GM12878 (cell line): ENCODE results near the gene IL4I1. TPM values are rescaled to one million over a fixed set of nuclear protein-coding genes. Genes with fewer than 3 reads are reported as not detected.
A peak's percentile ranks its signal among the peaks of the same experiment; 100 is the strongest.

Experiments used
- ATAC-seq: fragments of 200-7000 bp; cut with Tn5 transposase; 3 replicates; pipeline ENCODE4 v1.9.1; 2020; ENCODE audit warnings: mild to moderate bottlenecking, moderate library complexity
- BruUV-seq: library from RNA; stranded (reverse); fragments of 400-500 nt; replicated peaks from 2 replicates; lab custom pipeline; 2021; lab: Mats Ljungman, UMichigan
- CTCF ChIA-PET: fragments of 300-600 bp; sonication (Branson Sonifier 250); formaldehyde crosslinking; extraction: SDS; loops from one replicate; lab custom pipeline; 2021; ENCODE audit warnings: inconsistent platforms; lab: Yijun Ruan, JAX
- POLR2A ChIA-PET: fragments of 350-600 bp; formaldehyde crosslinking; extraction: SDS; loops from one replicate; lab custom pipeline; 2021; ENCODE audit warnings: inconsistent platforms; lab: Charles Lee
- RAD21 ChIA-PET: fragments of 300-600 bp; sonication (Branson Sonifier 250); formaldehyde crosslinking; loops from one replicate; lab custom pipeline; 2023; ENCODE audit warnings: antibody characterized with exemption; ENCODE audit not compliant: unreplicated experiment; lab: Charles Lee
- SMC1A ChIA-PET: fragments of 300-600 bp; sonication (Branson Sonifier 250); formaldehyde crosslinking; loops from one replicate; lab custom pipeline; 2023; ENCODE audit not compliant: unreplicated experiment, uncharacterized antibody; lab: Charles Lee
- DNase-seq: peaks from one replicate; pipeline ENCODE4 v3.0.0-alpha.2; 2011; ENCODE audit warnings: low read depth, low spot score
- FAIRE-seq: peaks from 3 replicates; lab custom pipeline; 2011; peaks lifted over from hg19 to GRCh38; lab: Jason Lieb, UNC
- H2AFZ ChIP-seq: 2 replicates; pipeline ENCODE4 v1.6.0; 2011; ENCODE audit warnings: low read depth, low read length, control low read depth; ENCODE audit not compliant: control insufficient read depth
- H3K27ac ChIP-seq: 2 replicates; pipeline ENCODE4 v1.5.1; 2011; ENCODE audit warnings: control low read depth; ENCODE audit not compliant: control insufficient read depth, insufficient read depth
- H3K27me3 ChIP-seq, 2 experiments: replicated peaks in 1 of 2; 2 replicates each; pipeline versions ENCODE4 v1.6.0 to v1.6.1; 2011; ENCODE audit warnings: low read length in 1 of 2; ENCODE audit not compliant: control insufficient read depth in 2 of 2, insufficient read depth in 2 of 2
- H3K36me3 ChIP-seq, 2 experiments: 2 replicates each; pipeline ENCODE4 v1.5.1; 2011; ENCODE audit warnings: low read length in 1 of 2; ENCODE audit not compliant: control insufficient read depth in 2 of 2, insufficient read depth in 2 of 2
- H3K4me1 ChIP-seq: 2 replicates; pipeline ENCODE4 v1.6.1; 2011; ENCODE audit warnings: mild to moderate bottlenecking, low read length, moderate library complexity, mixed read lengths; ENCODE audit not compliant: control insufficient read depth, insufficient read depth
- H3K4me2 ChIP-seq: 2 replicates; pipeline ENCODE4 v1.6.0; 2011; ENCODE audit warnings: control low read depth; ENCODE audit not compliant: control insufficient read depth, insufficient read depth
- H3K4me3 ChIP-seq: fragments of 200-600 bp; sonication (generic); 2 replicates; pipeline ENCODE4 v1.5.1; 2016
- H3K79me2 ChIP-seq: 2 replicates; pipeline ENCODE4 v1.6.0; 2011; ENCODE audit warnings: low read length; ENCODE audit not compliant: control insufficient read depth, insufficient read depth
- H3K9ac ChIP-seq: 2 replicates; pipeline ENCODE4 v1.8.0; 2011; ENCODE audit warnings: low read length, control low read depth, mixed read lengths; ENCODE audit not compliant: control insufficient read depth, insufficient read depth
- H3K9me3 ChIP-seq: replicated peaks from 3 replicates; pipeline ENCODE4 v1.5.1; 2011; ENCODE audit warnings: mild to moderate bottlenecking, low read length; ENCODE audit not compliant: control insufficient read depth, insufficient read depth
- H4K20me1 ChIP-seq: 2 replicates; pipeline ENCODE4 v1.6.0; 2011; ENCODE audit not compliant: control insufficient read depth, insufficient read depth
- ASH2L ChIP-seq: fragments of 300-600, 200-600 bp; sonication (generic); IDR thresholded peaks from 2 replicates; pipeline ENCODE4 v1.6.1; 2017; ENCODE audit warnings: low read depth, mild to moderate bottlenecking, borderline replicate concordance
- CREM ChIP-seq: IDR thresholded peaks from 2 replicates; pipeline ENCODE4 v1.6.1; 2014; ENCODE audit warnings: antibody characterized with exemption, low read depth
- EZH2 ChIP-seq: IDR thresholded peaks from 2 replicates; pipeline ENCODE4 v1.6.1; 2012; ENCODE audit warnings: low read depth, mild to moderate bottlenecking, control low read depth, inconsistent platforms, low read length, borderline replicate concordance; ENCODE audit not compliant: control insufficient read depth
- IRF4 ChIP-seq: IDR thresholded peaks from 2 replicates; pipeline ENCODE4 v1.6.1; 2011; ENCODE audit warnings: low read depth, low read length
- POLR2AphosphoS5 ChIP-seq: IDR thresholded peaks from 2 replicates; pipeline ENCODE4 v1.6.1; 2011; ENCODE audit warnings: mild to moderate bottlenecking, low read length, inconsistent platforms
- SP1 ChIP-seq: IDR thresholded peaks from one replicate; pipeline ENCODE4 v1.6.1; 2011; ENCODE audit warnings: low read depth, low read length
- TCF3 ChIP-seq: IDR thresholded peaks from 2 replicates; pipeline ENCODE4 v1.6.1; 2012; ENCODE audit warnings: low read depth, mild to moderate bottlenecking, low read length, borderline replicate concordance; ENCODE audit not compliant: insufficient read depth
- ZNF217 ChIP-seq: fragments of 450-650 bp; IDR thresholded peaks from 2 replicates; pipeline ENCODE4 v1.6.1; 2017; ENCODE audit warnings: antibody characterized with exemption, mild to moderate bottlenecking
- WGBS: methylation state at CpG from one replicate; pipeline ENCODE4 v1.1.6; 2016; ENCODE audit warnings: low lambda C conversion rate; ENCODE audit not compliant: insufficient replicate concordance, insufficient coverage; ENCODE audit errors: missing lambda C conversion rate; 5-methylcytosine and 5-hydroxymethylcytosine counted together
- in situ Hi-C: fragments of 300-500 bp; cut with MboI; formaldehyde crosslinking; loops from 9 replicates; pipeline ENCODE4 v1.14.3; 2018; ENCODE audit warnings: mixed read lengths
- intact Hi-C: fragments of 100-400 bp; cut with micrococcal nuclease; formaldehyde crosslinking; loops from one replicate; pipeline ENCODE4 v1.14.2; 2022; ENCODE audit not compliant: unreplicated experiment
- polyA plus RNA-seq, 11 experiments: library from polyadenylated mRNA; depleted of rRNA in 4 of 11; unstranded in 6 of 11; stranded (reverse) in 5 of 11; fragments of >200 nt; fragmentation: Nextera tagmentation in 4 of 11; fragmentation: Illumina TruSeq in 1 of 11; extraction: Ambion mirVana in 4 of 11; extraction: Trizol in 1 of 11; gene quantifications; 1 replicate in 1 of 11; 2 replicates in 10 of 11; pipeline versions ENCODE4 v1.2.1 to v1.2.3, GENCODE V29; 2011 to 2016; ENCODE audit warnings: inconsistent platforms in 2 of 11, missing spikeins in 2 of 11, low read depth in 1 of 11
- total RNA-seq, 4 experiments: library from RNA; depleted of rRNA in 3 of 4; stranded (reverse); fragments of >200 nt in 3 of 4; fragmentation: Illumina TruSeq in 1 of 4; extraction: Trizol in 1 of 4; gene quantifications; 2 replicates each; pipeline versions ENCODE4 v1.2.1 to v1.2.3, GENCODE V29; 2013 to 2021
- TF ChIP-seq, protein P1 (sequence below): fragments of 450-650 bp; conservative IDR thresholded peaks from 2 replicates; pipeline ENCODE4 v1.6.1; 2017; ENCODE audit warnings: mild to moderate bottlenecking, moderate library complexity
- TF ChIP-seq, protein P2 (sequence below): IDR thresholded peaks from 2 replicates; pipeline ENCODE4 v1.6.1; 2011; ENCODE audit warnings: low read depth, mild to moderate bottlenecking, low read length, moderate library complexity, borderline replicate concordance; ENCODE audit errors: extremely low read depth
- TF ChIP-seq, protein P3 (sequence below): IDR thresholded peaks from 2 replicates; pipeline ENCODE4 v1.6.1; 2011; ENCODE audit warnings: borderline replicate concordance, low read depth, mild to moderate bottlenecking, moderate library complexity, mixed read lengths, low read length; ENCODE audit not compliant: insufficient read depth; ENCODE audit errors: extremely low read length
- TF ChIP-seq, protein P4 (sequence below): fragments of 450-650 bp; IDR thresholded peaks from 2 replicates; pipeline ENCODE4 v1.6.1; 2016; ENCODE audit warnings: mild to moderate bottlenecking, moderate library complexity, borderline replicate concordance

Gene IL4I1
- total and polyA plus RNA-seq, 10 of the 15 experiments (the other 5 are each of a cell fraction or from before 2014, with no cell fraction given): 0.62 to 83.8 (median 42.8) TPM

DNA sequence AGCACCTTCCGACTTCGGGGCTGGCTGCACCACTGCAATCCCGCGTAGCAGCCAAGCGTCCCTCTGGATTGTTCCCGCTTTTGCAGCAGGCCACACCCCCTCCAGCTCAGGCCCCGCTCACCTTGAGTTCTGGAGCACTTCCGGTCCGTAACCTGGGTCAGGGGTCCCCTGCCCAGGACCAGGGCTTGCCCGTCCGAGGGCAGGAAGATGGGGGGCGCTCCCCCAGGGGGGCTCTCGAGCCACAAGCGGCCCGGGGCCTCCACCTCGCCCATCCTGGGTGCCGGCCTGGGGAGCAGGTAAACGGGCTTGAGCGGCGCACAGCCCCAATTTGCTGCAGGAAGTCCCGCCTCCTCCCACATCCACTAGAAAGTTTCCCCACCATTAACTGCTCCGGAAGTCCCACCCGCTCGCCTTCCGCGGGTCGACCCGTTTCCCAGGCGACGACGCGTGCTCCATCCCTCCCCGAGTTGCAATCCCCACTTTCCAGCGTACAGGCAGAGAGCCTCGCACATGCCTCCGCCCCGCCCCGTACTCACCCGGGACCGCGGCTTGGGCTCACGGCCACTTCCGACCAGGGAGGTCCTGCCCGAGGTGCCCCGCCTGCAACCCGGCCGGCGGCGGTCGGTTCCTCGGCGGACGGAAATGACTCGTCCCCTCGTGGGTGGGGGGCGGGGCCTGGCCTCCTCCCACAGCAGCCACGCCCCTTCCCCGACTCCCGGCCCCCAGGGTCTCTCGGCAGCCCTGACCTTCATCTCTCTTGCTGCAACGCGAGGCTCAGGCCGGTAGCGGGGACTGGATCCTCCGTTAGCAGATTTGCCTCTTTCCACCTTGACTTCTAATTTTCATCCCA, 29.5 kb downstream of the IL4I1 start, which contains the start of gene PNKP:
Gene PNKP (minus strand): TSS at position 644 of the 850 bp plus-strand sequence. CDS start 372 bp downstream, at position 272.
- Histone ChIP-seq H3K4me2 (peak within 1 kb of the TSS; percentile 95), H3K4me3 (peak within 1 kb of the TSS; percentile 86), H2AFZ (peak within 1 kb of the TSS; percentile 98), H3K9me3 (no peaks in the 10 kb centered on the region), H4K20me1 (no peaks in the 10 kb centered on the region), H3K9ac (peak within 1 kb of the TSS; percentile 80), H3K27ac (peak within 1 kb of the TSS; percentile 87), H3K79me2 (peaks cover 21% of the 10 kb centered on the region), H3K4me1 (peaks cover 25% of the 10 kb centered on the region), H3K27me3 (no peaks in the 10 kb centered on the region), H3K36me3 (peaks cover 9 to 14% of the 10 kb centered on the region in 2 experiments)
- SMC1A ChIA-PET: interaction anchor here (0.8 to 1.1 kb wide), 2 partner anchors 10 to 23 kb away, joined by 3 read pairs; partner anchors contain the start of genes AKT1S1 and TBC1D17
- BruUV-seq: no TSS peak
- intact Hi-C loops: loop anchor here (5.0 kb wide), 2 partner anchors 100 to 190 kb away; partner anchors contain the start of genes AP2A1 and PRMT1
- RAD21 ChIA-PET: interaction anchor here (1.2 to 2.5 kb wide), 4 partner anchors 9 to 62 kb away, joined by 3 to 8 read pairs (median 6); partner anchors contain the start of genes AKT1S1, ATF5, PTOV1 and TBC1D17
- FAIRE-seq: peak; percentile 94
- no peak for DNase-seq
- peak; percentile 67 for ATAC-seq
- POLR2A ChIA-PET: interaction anchor here (0.6 to 1.9 kb wide), 15 partner anchors 9 to 408 kb away, joined by 3 to 12 read pairs (median 3); partner anchors contain the start of genes AKT1S1, NUP62, PTOV1 and TBC1D17
- under 1% methylated on average over 55 of the region's 65 CpGs for WGBS
- CTCF ChIA-PET: interaction anchor here (0.7 to 2.0 kb wide), 5 partner anchors 10 to 63 kb away, joined by 3 to 6 read pairs (median 3); partner anchors contain the start of genes AKT1S1, NUP62, PTOV1 and TBC1D17
- in situ Hi-C loops: no loop called here
- TF ChIP-seq, protein P1, sequence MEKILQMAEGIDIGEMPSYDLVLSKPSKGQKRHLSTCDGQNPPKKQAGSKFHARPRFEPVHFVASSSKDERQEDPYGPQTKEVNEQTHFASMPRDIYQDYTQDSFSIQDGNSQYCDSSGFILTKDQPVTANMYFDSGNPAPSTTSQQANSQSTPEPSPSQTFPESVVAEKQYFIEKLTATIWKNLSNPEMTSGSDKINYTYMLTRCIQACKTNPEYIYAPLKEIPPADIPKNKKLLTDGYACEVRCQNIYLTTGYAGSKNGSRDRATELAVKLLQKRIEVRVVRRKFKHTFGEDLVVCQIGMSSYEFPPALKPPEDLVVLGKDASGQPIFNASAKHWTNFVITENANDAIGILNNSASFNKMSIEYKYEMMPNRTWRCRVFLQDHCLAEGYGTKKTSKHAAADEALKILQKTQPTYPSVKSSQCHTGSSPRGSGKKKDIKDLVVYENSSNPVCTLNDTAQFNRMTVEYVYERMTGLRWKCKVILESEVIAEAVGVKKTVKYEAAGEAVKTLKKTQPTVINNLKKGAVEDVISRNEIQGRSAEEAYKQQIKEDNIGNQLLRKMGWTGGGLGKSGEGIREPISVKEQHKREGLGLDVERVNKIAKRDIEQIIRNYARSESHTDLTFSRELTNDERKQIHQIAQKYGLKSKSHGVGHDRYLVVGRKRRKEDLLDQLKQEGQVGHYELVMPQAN: peak; percentile 96
- TF ChIP-seq, protein P2, sequence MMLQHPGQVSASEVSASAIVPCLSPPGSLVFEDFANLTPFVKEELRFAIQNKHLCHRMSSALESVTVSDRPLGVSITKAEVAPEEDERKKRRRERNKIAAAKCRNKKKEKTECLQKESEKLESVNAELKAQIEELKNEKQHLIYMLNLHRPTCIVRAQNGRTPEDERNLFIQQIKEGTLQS: no peak
- TF ChIP-seq CREM (peak; percentile 87), IRF4 (0 out of 2 replicates have a peak, but pooled peaks have one; percentile 14), EZH2 (no peak), TCF3 (0 out of 2 replicates have a peak, but pooled peaks have one; percentile 22), POLR2AphosphoS5 (peak; percentile 85), ASH2L (no peak; the same call in 1 of the 2 replicates), ZNF217 (no peak), SP1 (peak; percentile 72)
- TF ChIP-seq, protein P3, sequence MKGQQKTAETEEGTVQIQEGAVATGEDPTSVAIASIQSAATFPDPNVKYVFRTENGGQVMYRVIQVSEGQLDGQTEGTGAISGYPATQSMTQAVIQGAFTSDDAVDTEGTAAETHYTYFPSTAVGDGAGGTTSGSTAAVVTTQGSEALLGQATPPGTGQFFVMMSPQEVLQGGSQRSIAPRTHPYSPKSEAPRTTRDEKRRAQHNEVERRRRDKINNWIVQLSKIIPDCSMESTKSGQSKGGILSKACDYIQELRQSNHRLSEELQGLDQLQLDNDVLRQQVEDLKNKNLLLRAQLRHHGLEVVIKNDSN: peak; percentile 24
- TF ChIP-seq, protein P4, sequence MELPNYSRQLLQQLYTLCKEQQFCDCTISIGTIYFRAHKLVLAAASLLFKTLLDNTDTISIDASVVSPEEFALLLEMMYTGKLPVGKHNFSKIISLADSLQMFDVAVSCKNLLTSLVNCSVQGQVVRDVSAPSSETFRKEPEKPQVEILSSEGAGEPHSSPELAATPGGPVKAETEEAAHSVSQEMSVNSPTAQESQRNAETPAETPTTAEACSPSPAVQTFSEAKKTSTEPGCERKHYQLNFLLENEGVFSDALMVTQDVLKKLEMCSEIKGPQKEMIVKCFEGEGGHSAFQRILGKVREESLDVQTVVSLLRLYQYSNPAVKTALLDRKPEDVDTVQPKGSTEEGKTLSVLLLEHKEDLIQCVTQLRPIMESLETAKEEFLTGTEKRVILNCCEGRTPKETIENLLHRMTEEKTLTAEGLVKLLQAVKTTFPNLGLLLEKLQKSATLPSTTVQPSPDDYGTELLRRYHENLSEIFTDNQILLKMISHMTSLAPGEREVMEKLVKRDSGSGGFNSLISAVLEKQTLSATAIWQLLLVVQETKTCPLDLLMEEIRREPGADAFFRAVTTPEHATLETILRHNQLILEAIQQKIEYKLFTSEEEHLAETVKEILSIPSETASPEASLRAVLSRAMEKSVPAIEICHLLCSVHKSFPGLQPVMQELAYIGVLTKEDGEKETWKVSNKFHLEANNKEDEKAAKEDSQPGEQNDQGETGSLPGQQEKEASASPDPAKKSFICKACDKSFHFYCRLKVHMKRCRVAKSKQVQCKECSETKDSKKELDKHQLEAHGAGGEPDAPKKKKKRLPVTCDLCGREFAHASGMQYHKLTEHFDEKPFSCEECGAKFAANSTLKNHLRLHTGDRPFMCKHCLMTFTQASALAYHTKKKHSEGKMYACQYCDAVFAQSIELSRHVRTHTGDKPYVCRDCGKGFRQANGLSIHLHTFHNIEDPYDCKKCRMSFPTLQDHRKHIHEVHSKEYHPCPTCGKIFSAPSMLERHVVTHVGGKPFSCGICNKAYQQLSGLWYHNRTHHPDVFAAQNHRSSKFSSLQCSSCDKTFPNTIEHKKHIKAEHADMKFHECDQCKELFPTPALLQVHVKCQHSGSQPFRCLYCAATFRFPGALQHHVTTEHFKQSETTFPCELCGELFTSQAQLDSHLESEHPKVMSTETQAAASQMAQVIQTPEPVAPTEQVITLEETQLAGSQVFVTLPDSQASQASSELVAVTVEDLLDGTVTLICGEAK: peak; percentile 97
